B cell (primary cell): ENCODE data around the gene SIRPB2.

ENCODE experiments used
- CTCF ChIP-seq: fragments of 200-600 bp; IDR thresholded peaks from one replicate; pipeline ENCODE4 v1.8.0; 2022; ENCODE audit warnings: antibody characterized with exemption, mild to moderate bottlenecking
- EZH2 ChIP-seq: IDR thresholded peaks from 2 replicates; pipeline ENCODE4 v1.6.1; 2012; ENCODE audit warnings: borderline replicate concordance, low read depth, mild to moderate bottlenecking, moderate library complexity, low read length; ENCODE audit not compliant: insufficient read depth, poor library complexity, severe bottlenecking

DNA sequence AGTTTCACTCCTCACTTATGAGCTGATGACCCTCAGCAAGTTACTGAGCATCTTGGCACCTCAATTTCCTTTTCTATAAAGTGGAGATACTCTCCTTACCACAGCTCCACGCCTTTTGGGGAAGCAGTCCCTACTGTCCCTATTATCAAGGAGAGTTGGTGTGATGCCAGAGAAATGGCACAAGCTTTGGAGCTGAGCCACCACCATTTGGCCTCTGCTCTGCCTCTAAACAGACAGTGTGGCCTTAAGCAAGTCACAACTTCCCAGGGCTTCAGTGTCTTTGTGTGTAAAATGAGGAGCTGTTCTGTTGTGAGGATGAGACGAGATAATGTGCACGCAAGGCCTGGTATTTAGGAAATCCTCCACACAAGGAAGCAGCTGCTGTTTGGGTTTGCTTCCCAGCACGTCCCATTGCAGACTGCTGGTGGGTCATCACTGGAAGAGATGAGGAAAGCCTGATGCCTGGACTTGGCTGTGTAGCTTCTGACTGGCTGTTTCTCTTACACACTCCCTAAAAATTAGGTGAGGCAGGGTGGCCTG is 43.1 kb downstream of the SIRPB2 start:
- no peak for TF ChIP-seq EZH2
- TF ChIP-seq CTCF, result no peak
